Skeletal muscle tissue (tissue), 4 donors: ENCODE results near the gene SLC44A1. TPM values are rescaled to one million over a fixed set of nuclear protein-coding genes. Genes with fewer than 3 reads are reported as not detected.

Experiments
- H3K27ac ChIP-seq: one replicate; pipeline ENCODE4 v1.7.0; 2013; ENCODE audit warnings: mild to moderate bottlenecking, low read depth, low read length, inconsistent platforms
- H3K27me3 ChIP-seq, 3 donors: one replicate each; pipeline ENCODE4 v1.7.0; 2013; ENCODE audit warnings: low read length in 3 of 3; ENCODE audit not compliant: control insufficient read depth in 3 of 3, insufficient read depth in 3 of 3
- H3K36me3 ChIP-seq, 3 donors: one replicate each; pipeline ENCODE4 v1.7.0; 2013; ENCODE audit warnings: low read length in 3 of 3; ENCODE audit not compliant: control insufficient read depth in 3 of 3, insufficient read depth in 3 of 3
- H3K4me1 ChIP-seq, 3 donors: one replicate each; pipeline ENCODE4 v1.7.0; 2013; ENCODE audit warnings: low read length in 3 of 3, mild to moderate bottlenecking in 3 of 3; ENCODE audit not compliant: control insufficient read depth in 3 of 3, insufficient read depth in 3 of 3
- H3K4me3 ChIP-seq, 3 donors: one replicate each; pipeline ENCODE4 v1.7.0; 2013; ENCODE audit warnings: low read length in 3 of 3
- H3K9ac ChIP-seq, 3 donors: one replicate each; pipeline ENCODE4 v1.7.0; 2013; ENCODE audit warnings: low read length in 3 of 3, mild to moderate bottlenecking in 3 of 3, moderate library complexity in 2 of 3, low read depth in 1 of 3
- H3K9me3 ChIP-seq, 3 donors: one replicate each; pipeline ENCODE4 v1.7.0; 2013; ENCODE audit warnings: low read length in 3 of 3; ENCODE audit not compliant: control insufficient read depth in 3 of 3
- total RNA-seq: library from RNA; depleted of rRNA; stranded (reverse); fragments of >200 nt; gene quantifications from one replicate; pipeline ENCODE4 v1.2.3, GENCODE V29; 2014
- donor health status: Osteomylitis.

SLC44A1 gene
- total RNA-seq, 1 donor from 2014 or later: 14.6 TPM

- Histone ChIP-seq H3K36me3 (peaks cover 0 to 21% (median 10%) of the 10 kb centered on the region in 3 donors), H3K4me1 (no peaks in the 10 kb centered on the region), H3K27ac (no peak overlapping the region), H3K27me3 (no peaks in the 10 kb centered on the region), H3K9me3 (no peaks in the 10 kb centered on the region), H3K9ac (no peak overlapping the region), H3K4me3 (no peak overlapping the region)
Measured at GRCh38 chr9:105360344-105360743, 115.9 kb downstream of the SLC44A1 start.

GRCh38 chr9:105361873-105362272, 117.4 kb downstream of the SLC44A1 start:
- Histone ChIP-seq H3K27me3 (no peaks in the 10 kb centered on the region), H3K4me1 (no peaks in the 10 kb centered on the region), H3K4me3 (no peak overlapping the region), H3K9ac (no peak overlapping the region), H3K36me3 (peaks cover 0 to 21% (median 10%) of the 10 kb centered on the region in 3 donors), H3K27ac (no peak overlapping the region), H3K9me3 (no peaks in the 10 kb centered on the region)

GRCh38 chr9:105362470-105362869, 118.0 kb downstream of the SLC44A1 start:
- Histone ChIP-seq H3K4me1 (no peaks in the 10 kb centered on the region), H3K9ac (no peak overlapping the region), H3K9me3 (no peaks in the 10 kb centered on the region), H3K27ac (no peak overlapping the region), H3K36me3 (peaks cover 0 to 21% (median 10%) of the 10 kb centered on the region in 3 donors), H3K4me3 (no peak overlapping the region), H3K27me3 (no peaks in the 10 kb centered on the region)

- Histone ChIP-seq H3K27ac (no peak overlapping the region), H3K36me3 (peaks cover 0 to 18% (median 10%) of the 10 kb centered on the region in 3 donors), H3K4me3 (no peak overlapping the region), H3K9me3 (no peaks in the 10 kb centered on the region), H3K9ac (no peak overlapping the region), H3K27me3 (no peaks in the 10 kb centered on the region), H3K4me1 (no peaks in the 10 kb centered on the region)
Measured at GRCh38 chr9:105363837-105364236, 119.4 kb downstream of the SLC44A1 start.

GRCh38 chr9:105369911-105370310, 125.5 kb downstream of the SLC44A1 start:
- Histone ChIP-seq H3K9me3 (no peaks in the 10 kb centered on the region), H3K36me3 (peaks cover 0 to 9% (median 2%) of the 10 kb centered on the region in 3 donors), H3K9ac (no peak overlapping the region), H3K27ac (no peak overlapping the region), H3K4me1 (no peaks in the 10 kb centered on the region), H3K27me3 (no peaks in the 10 kb centered on the region), H3K4me3 (no peak overlapping the region)

GRCh38 chr9:105373723-105374122, 129.3 kb downstream of the SLC44A1 start:
- Histone ChIP-seq H3K36me3 (peaks cover 4 to 9% (median 8%) of the 10 kb centered on the region in 3 donors), H3K9me3 (no peaks in the 10 kb centered on the region), H3K27me3 (no peaks in the 10 kb centered on the region)

GRCh38 chr9:105375323-105375722, 130.9 kb downstream of the SLC44A1 start:
- Histone ChIP-seq H3K4me1 (no peaks in the 10 kb centered on the region), H3K27me3 (no peaks in the 10 kb centered on the region), H3K9me3 (no peaks in the 10 kb centered on the region), H3K9ac (no peak overlapping the region), H3K4me3 (no peak overlapping the region), H3K27ac (no peak overlapping the region), H3K36me3 (peaks cover 4 to 8% (median 6%) of the 10 kb centered on the region in 3 donors)

More at GRCh38 chr9:105373723-105374122, 129.3 kb downstream of the SLC44A1 start:
- H3K27ac ChIP-seq: no peak overlapping the region
- no peaks in the 10 kb centered on the region for H3K4me1 ChIP-seq
- H3K4me3 ChIP-seq: no peak overlapping the region
- H3K9ac ChIP-seq: no peak overlapping the region

- no peak overlapping the region for H3K4me3 ChIP-seq
- H3K36me3 ChIP-seq: peaks cover 4 to 8% (median 6%) of the 10 kb centered on the region in 3 donors
- H3K9ac ChIP-seq: no peak overlapping the region
- no peak overlapping the region for H3K27ac ChIP-seq
- H3K4me1 ChIP-seq: no peaks in the 10 kb centered on the region
- no peaks in the 10 kb centered on the region for H3K9me3 ChIP-seq
- no peaks in the 10 kb centered on the region for H3K27me3 ChIP-seq
Measured at GRCh38 chr9:105376893-105377292, 132.4 kb downstream of the SLC44A1 start.

GRCh38 chr9:105385381-105385985, 141.0 kb downstream of the SLC44A1 start:
- Histone ChIP-seq H3K9me3 (no peaks in the 10 kb centered on the region), H3K27ac (no peak overlapping the region), H3K4me3 (peak overlapping the region in 2 of 3 donors; percentile 31 to 57), H3K9ac (no peak overlapping the region), H3K36me3 (peaks cover 0 to 2% (median 0%) of the 10 kb centered on the region in 3 donors), H3K27me3 (no peaks in the 10 kb centered on the region), H3K4me1 (no peaks in the 10 kb centered on the region)

- peaks cover 0 to 2% (median 0%) of the 10 kb centered on the region in 3 donors for H3K36me3 ChIP-seq
- no peaks in the 10 kb centered on the region for H3K9me3 ChIP-seq
- no peaks in the 10 kb centered on the region for H3K4me1 ChIP-seq
- H3K9ac ChIP-seq: no peak overlapping the region
- H3K27ac ChIP-seq: no peak overlapping the region
- no peaks in the 10 kb centered on the region for H3K27me3 ChIP-seq
- H3K4me3 ChIP-seq: no peak overlapping the region
Measured at GRCh38 chr9:105389796-105390195, 145.3 kb downstream of the SLC44A1 start.
